OCI-LY7 (cell line): Measurements from ENCODE around the gene NKPD1. TPM values are rescaled to one million over a fixed set of nuclear protein-coding genes. Genes with fewer than 3 reads are reported as not detected.

Source experiments
- BruUV-seq: library from RNA; stranded (reverse); fragments of 400-500 nt; replicated peaks from 2 replicates; lab custom pipeline; 2021; lab: Mats Ljungman, UMichigan
- CTCF ChIA-PET: fragments of 300-600 bp; sonication (Branson Sonifier 250); formaldehyde crosslinking; loops from one replicate; lab custom pipeline; 2022; ENCODE audit warnings: antibody characterized with exemption; ENCODE audit not compliant: unreplicated experiment; lab: Charles Lee
- POLR2A ChIA-PET: fragments of 300-600 bp; sonication (Branson Sonifier 250); formaldehyde crosslinking; loops from one replicate; lab custom pipeline; 2022; ENCODE audit warnings: antibody characterized with exemption; lab: Charles Lee
- DNase-seq: peaks from one replicate; pipeline ENCODE4 v3.0.0-alpha.2; 2015; ENCODE audit warnings: low spot score
- H2AFZ ChIP-seq: fragments of 200-600 bp; sonication (generic), shearing (Covaris generic); 2 replicates; pipeline ENCODE4 v1.6.1; 2014; ENCODE audit warnings: mild to moderate bottlenecking, antibody characterized with exemption, low read length, moderate library complexity
- H3K27ac ChIP-seq: fragments of 200-600 bp; sonication (generic); 2 replicates; pipeline ENCODE4 v1.5.1; 2014; ENCODE audit warnings: mixed run types, low read depth, mild to moderate bottlenecking, moderate library complexity, low read length, inconsistent platforms; ENCODE audit not compliant: poor library complexity, severe bottlenecking
- H3K36me3 ChIP-seq: fragments of 200-600 bp; sonication (generic); 2 replicates; pipeline ENCODE4 v1.6.1; 2014; ENCODE audit warnings: mild to moderate bottlenecking, antibody characterized with exemption, low read length, moderate library complexity, mixed read lengths; ENCODE audit not compliant: insufficient read depth
- H3K4me1 ChIP-seq: fragments of 200-600 bp; sonication (generic); 2 replicates; pipeline ENCODE4 v1.5.1; 2014; ENCODE audit warnings: mild to moderate bottlenecking, low read length; ENCODE audit not compliant: insufficient read depth, poor library complexity, severe bottlenecking
- H3K4me2 ChIP-seq: fragments of 200-600 bp; sonication (generic); 2 replicates; pipeline ENCODE4 v1.6.1; 2014; ENCODE audit warnings: mild to moderate bottlenecking, low read length
- H3K4me3 ChIP-seq: fragments of 200-600 bp; sonication (generic); 2 replicates; pipeline ENCODE4 v1.5.1; 2014; ENCODE audit warnings: mild to moderate bottlenecking, low read depth, low read length; ENCODE audit not compliant: poor library complexity, severe bottlenecking
- H3K79me2 ChIP-seq: fragments of 200-600 bp; sonication (generic); 2 replicates; pipeline ENCODE4 v1.6.1; 2016; ENCODE audit warnings: low read depth, mild to moderate bottlenecking, low read length, moderate library complexity, mixed read lengths; ENCODE audit not compliant: insufficient read depth
- H3K9me2 ChIP-seq: fragments of 200-600 bp; sonication (generic); 2 replicates; pipeline ENCODE4 v1.6.1; 2016; ENCODE audit warnings: mild to moderate bottlenecking, low read length, mixed read lengths; ENCODE audit not compliant: insufficient read depth
- H3K9me3 ChIP-seq: fragments of 200-600 bp; sonication (generic); 2 replicates; pipeline ENCODE4 v1.6.1; 2014; ENCODE audit warnings: mild to moderate bottlenecking, mixed run types, low read length, mixed read lengths
- H4K20me1 ChIP-seq: fragments of 200-600 bp; sonication (generic); 2 replicates; pipeline ENCODE4 v1.6.1; 2014; ENCODE audit warnings: mild to moderate bottlenecking, antibody characterized with exemption, low read length, moderate library complexity, mixed read lengths; ENCODE audit not compliant: insufficient read depth
- EZH2phosphoT487 ChIP-seq: fragments of 200-600 bp; sonication (generic); IDR thresholded peaks from 2 replicates; pipeline ENCODE4 v1.6.1; 2018; ENCODE audit warnings: low read depth, borderline replicate concordance, mild to moderate bottlenecking, mixed run types, antibody characterized with exemption, low read length, moderate library complexity, mixed read lengths
- intact Hi-C: fragments of 100-400 bp; cut with micrococcal nuclease; formaldehyde crosslinking; loops from one replicate; pipeline ENCODE4 v1.10.0; 2022; ENCODE audit not compliant: unreplicated experiment
- total RNA-seq, 2 experiments: library from RNA; depleted of rRNA in 1 of 2; stranded (reverse); fragments of >200 nt in 1 of 2; shearing (Covaris generic) in 1 of 2; gene quantifications; 2 replicates each; pipeline ENCODE4 v1.2.3, GENCODE V29; 2014 to 2022
- TF ChIP-seq, protein P1 (sequence below): fragments of 200-600 bp; sonication (generic); conservative IDR thresholded peaks from 2 replicates; pipeline ENCODE4 v1.5.1; 2014; ENCODE audit warnings: mild to moderate bottlenecking, antibody characterized with exemption, low read length, moderate library complexity, mixed read lengths

Gene NKPD1
- total RNA-seq, 2 experiments from 2014 or later, result 0.50 to 1.0 TPM

DNA sequence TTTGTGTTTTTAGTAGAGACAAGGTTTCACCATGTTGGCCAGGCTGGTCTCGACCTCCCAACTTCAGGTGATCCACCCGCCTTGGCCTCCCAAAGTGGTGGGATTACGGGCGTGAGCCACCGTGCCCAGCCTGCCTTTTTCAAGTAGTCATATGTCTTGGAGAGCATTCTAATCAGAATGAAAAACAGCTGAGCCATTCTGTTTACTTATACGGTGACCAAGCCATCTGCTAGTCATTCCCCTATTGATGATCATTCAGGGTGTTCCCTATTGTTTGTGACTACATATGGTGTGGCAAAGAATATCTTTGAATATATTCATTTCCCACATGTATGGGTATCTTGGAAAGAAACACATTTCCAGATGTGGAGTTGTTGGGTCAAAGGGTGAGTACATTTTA lies 35.0 kb upstream of the NKPD1 start:
- no peak overlapping the region for H3K27ac ChIP-seq
- H3K4me1 ChIP-seq, result no peaks in the 10 kb centered on the region
- TF ChIP-seq, protein P1, sequence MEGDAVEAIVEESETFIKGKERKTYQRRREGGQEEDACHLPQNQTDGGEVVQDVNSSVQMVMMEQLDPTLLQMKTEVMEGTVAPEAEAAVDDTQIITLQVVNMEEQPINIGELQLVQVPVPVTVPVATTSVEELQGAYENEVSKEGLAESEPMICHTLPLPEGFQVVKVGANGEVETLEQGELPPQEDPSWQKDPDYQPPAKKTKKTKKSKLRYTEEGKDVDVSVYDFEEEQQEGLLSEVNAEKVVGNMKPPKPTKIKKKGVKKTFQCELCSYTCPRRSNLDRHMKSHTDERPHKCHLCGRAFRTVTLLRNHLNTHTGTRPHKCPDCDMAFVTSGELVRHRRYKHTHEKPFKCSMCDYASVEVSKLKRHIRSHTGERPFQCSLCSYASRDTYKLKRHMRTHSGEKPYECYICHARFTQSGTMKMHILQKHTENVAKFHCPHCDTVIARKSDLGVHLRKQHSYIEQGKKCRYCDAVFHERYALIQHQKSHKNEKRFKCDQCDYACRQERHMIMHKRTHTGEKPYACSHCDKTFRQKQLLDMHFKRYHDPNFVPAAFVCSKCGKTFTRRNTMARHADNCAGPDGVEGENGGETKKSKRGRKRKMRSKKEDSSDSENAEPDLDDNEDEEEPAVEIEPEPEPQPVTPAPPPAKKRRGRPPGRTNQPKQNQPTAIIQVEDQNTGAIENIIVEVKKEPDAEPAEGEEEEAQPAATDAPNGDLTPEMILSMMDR, result no peak
- no peak for TF ChIP-seq EZH2phosphoT487
- H3K4me2 ChIP-seq, result no peak overlapping the region
- ChIA-PET CTCF (no interaction called here), POLR2A (no interaction called here)
- H4K20me1 ChIP-seq, result no peaks in the 10 kb centered on the region
- intact Hi-C loops, result no loop called here
- no peaks in the 10 kb centered on the region for H3K9me2 ChIP-seq
- no peaks in the 10 kb centered on the region for H3K79me2 ChIP-seq
- no TSS peak for BruUV-seq
- H3K36me3 ChIP-seq, result no peaks in the 10 kb centered on the region
- DNase-seq, result no peak
- H3K4me3 ChIP-seq, result no peak overlapping the region
- no peaks in the 10 kb centered on the region for H3K9me3 ChIP-seq
- no peak overlapping the region for H2AFZ ChIP-seq

DNA sequence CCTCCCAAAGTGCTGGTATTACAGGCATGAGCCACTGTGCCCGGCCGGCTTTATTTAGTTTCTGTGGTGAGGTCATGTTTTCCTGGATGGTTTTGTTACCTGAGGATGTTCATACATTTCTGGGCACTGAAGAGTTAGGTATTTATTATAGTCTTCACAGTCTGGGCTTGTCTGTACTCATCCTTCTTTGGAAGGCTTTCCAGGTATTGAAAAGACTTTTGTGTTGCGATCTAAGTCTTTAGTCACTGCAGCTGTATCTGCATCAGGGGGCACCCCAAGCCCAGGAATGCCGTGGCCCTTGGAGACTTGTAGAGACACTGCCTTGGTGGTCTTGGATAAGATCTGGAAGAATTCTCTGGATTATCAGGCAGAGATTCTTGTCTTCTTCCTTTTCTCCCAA lies 30.6 kb upstream of the NKPD1 start:
- no peak overlapping the region for H3K4me3 ChIP-seq
- TF ChIP-seq, protein P1, result no peak
- TF ChIP-seq EZH2phosphoT487, result no peak
- no peak overlapping the region for H3K4me2 ChIP-seq
- no peak for DNase-seq
- no peak overlapping the region for H2AFZ ChIP-seq
- ChIA-PET POLR2A (no interaction called here), CTCF (no interaction called here)
- no TSS peak for BruUV-seq
- no peak overlapping the region for H3K27ac ChIP-seq
- H3K9me2 ChIP-seq, result no peaks in the 10 kb centered on the region
- H3K79me2 ChIP-seq, result no peaks in the 10 kb centered on the region
- no peaks in the 10 kb centered on the region for H3K36me3 ChIP-seq
- peaks cover 8% of the 10 kb centered on the region for H3K4me1 ChIP-seq
- no peaks in the 10 kb centered on the region for H4K20me1 ChIP-seq
- intact Hi-C loops, result no loop called here
- no peaks in the 10 kb centered on the region for H3K9me3 ChIP-seq

DNA sequence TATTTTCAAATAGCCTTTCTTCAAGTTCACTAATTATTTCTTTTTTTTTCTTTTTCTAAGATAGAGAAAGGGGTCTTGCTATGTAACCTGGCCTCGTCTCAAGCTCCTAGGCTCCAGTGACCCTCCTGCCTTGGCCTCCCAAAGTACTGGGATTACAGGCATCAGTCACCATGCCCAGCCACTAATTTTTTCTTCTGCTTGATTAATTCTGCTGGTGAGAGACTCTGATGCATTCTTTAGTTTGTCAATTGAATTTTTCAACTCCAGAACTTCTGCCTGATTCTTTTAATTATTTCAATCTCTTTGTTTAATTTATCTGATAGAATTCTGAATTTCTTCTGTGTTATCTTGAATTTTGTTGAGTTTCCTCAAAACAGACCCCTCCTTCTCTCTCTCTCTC lies 29.2 kb upstream of the NKPD1 start:
- Histone ChIP-seq H2AFZ (no peak overlapping the region), H3K27ac (no peak overlapping the region), H3K9me3 (no peaks in the 10 kb centered on the region), H4K20me1 (no peaks in the 10 kb centered on the region), H3K4me2 (no peak overlapping the region), H3K79me2 (no peaks in the 10 kb centered on the region), H3K4me3 (no peak overlapping the region), H3K4me1 (peaks cover 8% of the 10 kb centered on the region), H3K36me3 (no peaks in the 10 kb centered on the region), H3K9me2 (no peaks in the 10 kb centered on the region)
- TF ChIP-seq, protein P1, result no peak
- no peak for TF ChIP-seq EZH2phosphoT487
- no peak for DNase-seq
- intact Hi-C loops, result loop anchor here (5.0 kb wide), 1 partner anchor 288 kb away; no protein-coding TSS in a partner anchor
- ChIA-PET CTCF (no interaction called here), POLR2A (no interaction called here)
- no TSS peak for BruUV-seq
